Fibroblast of skin of left biceps (primary cell): ENCODE results near the gene ACTL7A.
"Not testable (repeated sequence)": the region's sequence is repeated elsewhere in the genome, so short reads cannot be mapped to it uniquely, and the experiment has no call there.

Experiments
- DNase-seq, 2 experiments: peaks; one replicate each; pipeline ENCODE4 v3.0.0-alpha.2; 2013; ENCODE audit warnings: low read depth in 2 of 2

The ACTL7A gene

DNA sequence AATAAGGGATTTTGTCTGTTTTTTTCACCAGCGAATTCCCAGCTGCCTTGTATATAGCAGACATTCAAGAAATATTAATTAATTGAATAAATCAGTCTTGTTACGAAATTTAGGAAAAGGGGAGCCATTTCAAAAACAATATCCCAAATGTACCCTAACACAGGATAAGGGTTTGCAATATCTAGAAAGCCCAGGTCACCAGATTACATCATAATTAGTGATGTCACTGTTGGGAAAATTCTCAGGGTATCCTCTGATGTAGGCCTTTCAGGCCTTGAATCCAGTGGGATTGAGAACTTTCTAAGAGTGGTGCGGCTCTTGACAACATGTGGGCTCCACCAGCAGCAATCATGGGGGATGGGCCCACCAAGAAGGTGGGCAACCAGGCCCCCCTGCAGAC lies at the start of gene ACTL7A:
Gene ACTL7A (plus strand): TSS at position 270 of the 400 bp plus-strand sequence. CDS start 57 bp downstream, at position 327.
- no peak for DNase-seq

DNA sequence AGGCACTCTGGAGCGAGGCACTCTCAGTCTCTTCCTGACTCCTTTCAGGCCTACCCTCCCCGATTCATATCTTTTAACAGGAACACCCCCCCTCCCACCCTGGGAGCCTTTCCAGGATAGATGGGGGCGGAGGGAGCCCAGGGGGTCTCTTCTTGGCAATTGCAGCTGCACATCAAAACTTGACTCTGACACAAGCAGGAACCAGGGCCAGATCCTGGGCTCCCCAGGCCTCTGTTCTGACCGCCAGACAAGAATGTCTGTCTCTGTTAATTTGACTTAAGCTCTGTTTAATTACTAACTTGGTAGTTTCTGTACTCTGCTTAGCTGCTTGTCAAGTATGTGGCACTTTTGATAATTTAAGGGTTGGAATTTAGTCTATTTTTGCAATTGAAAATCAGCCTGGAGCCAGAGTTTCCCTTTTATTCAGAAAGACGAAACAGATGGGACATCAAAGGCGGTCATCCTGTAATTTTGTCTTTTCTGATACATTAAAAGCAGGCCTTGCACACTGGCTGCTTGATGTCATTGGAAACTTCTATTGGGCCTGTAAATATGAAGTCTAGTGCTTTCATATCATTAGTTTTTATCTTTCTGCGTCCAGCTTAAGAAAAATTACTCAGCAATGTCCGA lies 49.6 kb upstream of the ACTL7A start:
- no peak for DNase-seq

DNA sequence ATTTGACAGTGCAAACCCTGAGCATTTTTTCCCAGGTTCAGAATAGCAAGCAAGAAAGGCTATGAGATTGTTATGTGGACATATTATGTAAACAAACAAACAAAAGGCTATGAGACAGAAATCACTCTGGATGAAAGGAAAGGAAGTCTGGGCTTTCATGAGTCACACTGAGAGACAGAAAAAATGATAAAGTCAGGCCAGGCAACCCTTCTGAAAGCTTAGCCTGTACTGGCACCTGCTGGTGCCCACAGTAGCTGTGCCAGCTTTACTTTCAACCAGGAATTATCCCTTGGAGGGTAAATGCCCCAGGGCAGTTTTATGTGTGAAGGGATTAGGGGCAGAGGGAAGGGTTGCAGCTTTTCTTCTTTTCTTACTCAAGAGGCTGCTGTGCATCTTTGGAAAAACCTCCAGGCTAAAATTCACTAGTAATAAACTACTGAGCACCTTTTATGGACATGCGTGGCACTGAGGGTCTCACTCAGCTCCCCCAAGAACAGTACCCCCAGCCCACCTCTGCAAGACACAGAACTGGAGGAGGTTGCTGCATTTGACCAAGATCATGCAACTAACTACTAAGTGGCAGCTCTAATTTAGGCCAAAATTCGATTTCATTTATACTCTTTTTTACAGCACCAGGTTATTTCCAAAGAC lies 48.0 kb upstream of the ACTL7A start:
- no peak for DNase-seq

GRCh38 chr9:108815156-108815555 lies 46.9 kb upstream of the ACTL7A start:
- no peak for DNase-seq

DNA sequence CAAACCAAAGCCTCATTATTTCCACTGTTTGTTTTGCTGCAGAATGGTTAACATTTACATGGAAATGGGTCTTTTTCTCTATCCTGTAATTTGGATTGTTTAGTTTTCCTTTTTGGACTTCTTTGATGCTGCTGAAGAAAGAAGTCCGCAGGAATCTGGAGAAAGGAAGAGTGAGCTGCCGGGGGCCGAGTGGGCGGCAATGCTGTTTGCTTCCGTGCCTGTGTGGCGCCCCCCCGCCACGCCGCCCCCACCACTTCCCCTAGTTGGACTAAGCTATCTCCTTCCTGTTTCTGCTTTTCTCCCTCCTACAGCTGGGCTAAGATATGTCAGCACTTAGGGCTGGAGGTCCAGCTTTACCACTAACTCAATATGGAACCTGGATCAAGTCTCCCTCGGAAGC lies 46.0 kb upstream of the ACTL7A start:
- DNase-seq: no peak

DNA sequence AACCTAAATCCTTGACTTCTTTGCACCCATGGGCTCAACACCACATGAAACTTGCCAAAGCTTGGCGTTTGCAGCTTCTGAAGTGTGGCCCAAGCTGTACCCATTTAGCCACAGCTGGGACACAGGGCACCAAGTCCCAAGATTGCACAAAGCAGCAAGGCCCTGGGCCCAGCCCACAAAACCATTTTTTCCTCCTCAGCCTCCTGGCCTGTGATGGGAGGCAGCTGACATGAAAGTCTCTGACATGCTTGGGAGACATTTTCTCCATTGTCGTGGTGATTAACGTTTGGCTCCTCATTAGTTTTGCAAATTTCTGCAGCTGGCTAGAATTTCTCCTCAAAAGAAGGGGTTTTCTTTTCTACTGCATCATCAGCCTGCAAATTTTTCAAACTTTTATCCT lies 38.2 kb upstream of the ACTL7A start:
- no peak for DNase-seq

DNA sequence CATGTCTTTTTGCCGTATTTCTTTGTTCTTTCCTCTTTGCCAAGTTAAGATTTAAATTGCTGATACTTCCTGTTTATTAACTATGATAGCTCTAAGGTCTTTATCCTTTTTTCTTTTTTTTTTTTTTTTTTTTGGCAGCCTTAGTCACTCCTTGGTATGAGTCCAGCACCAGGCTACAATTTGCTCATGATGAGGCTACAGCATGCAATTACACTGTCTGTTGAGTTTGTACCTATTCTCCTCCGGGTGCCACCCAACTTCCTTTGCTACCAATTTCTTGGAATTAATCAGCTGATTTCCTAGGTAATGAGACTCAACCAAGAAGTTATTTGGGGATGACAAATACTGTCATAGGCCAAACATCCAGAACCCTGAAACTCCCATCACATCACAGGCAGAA lies 31.8 kb upstream of the ACTL7A start:
- DNase-seq: no peak

DNA sequence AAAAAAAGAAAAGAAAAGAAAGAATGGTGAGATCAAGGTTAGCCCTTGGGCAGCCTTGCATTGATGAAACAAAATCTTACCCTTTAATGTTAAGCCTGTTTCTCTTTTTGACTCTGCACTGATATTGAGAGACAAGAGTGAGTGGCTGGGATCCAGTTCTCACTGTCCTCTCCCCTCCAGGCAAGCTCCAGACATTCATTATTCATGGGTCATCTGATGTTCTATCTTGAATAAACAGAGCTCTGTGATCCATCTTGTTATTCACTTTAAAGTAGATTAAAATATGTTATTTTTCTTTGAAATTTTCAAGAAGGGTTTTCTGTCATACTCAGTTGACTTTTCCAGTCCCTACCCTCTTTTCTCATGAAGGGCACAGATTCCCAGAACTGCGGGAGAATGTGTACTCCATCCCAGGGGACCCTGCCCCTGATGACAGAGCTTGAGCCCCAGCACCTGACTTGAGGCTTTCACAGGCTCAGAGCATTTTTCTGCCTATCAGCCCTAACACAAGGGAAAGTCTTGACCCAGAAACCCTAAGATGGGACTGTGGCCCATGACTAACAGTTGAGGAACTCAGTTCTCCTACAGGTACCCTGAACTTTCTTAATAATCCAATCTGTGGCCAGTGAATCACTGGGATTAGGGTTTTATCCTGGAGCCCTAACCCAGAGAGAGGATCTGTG lies 30.4 kb upstream of the ACTL7A start:
- no peak for DNase-seq

- no peak for DNase-seq
Measured at GRCh38 chr9:108832179-108832500, 29.9 kb upstream of the ACTL7A start.

DNA sequence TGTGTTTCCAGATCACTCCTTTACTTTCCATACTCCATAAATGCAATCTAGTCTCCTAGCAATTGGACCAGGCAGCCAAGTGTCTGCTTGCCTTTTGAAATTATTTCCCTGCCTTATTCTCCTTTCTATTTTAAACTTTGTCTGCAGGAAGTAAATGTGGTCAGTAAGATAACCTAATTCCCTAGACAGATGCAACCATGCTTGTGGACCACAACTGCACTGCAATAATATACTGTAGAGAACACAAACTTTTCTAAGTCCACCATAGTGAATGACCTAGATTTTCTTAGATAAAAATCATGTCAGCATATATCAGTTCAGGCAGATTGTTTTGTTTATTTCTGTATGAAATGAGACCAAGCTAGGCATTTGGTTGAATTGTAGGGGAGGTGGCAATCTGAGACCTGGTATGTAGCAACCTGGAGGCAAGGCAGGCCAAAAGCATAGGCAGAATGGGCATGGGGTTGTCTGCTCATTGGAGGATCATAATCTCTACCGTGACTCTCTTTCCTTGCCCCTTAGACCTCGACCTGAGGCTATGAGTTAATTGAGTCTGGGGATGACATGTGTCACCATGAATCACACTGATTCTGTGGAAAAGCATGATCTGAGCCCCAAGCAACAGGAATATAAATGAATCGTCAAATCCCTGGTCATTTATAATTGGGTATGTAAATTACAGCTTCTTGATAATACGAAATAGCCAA lies 27.0 kb upstream of the ACTL7A start:
- DNase-seq: no peak

DNA sequence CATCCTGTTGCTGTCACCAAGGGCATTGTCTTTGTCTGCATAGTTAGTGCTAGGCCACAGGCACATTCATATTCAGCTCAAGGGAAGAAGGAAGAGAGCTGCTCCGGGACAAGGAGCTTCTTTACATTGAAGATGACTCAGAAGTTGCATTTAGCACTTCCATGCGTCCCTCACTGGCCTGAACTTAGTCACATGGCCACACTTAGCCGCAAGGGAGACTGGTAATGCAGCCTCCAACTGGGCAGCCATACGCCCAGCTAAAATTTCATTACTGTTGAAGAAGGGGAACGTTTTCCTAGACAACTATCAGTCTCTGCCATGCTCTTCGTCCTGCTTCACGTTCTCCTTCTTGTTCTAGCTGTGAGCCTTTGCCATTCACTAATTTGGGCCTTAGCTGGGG lies 26.2 kb upstream of the ACTL7A start:
- no peak for DNase-seq

GRCh38 chr9:108836319-108836718 lies 25.7 kb upstream of the ACTL7A start:
- DNase-seq: no peak

DNA sequence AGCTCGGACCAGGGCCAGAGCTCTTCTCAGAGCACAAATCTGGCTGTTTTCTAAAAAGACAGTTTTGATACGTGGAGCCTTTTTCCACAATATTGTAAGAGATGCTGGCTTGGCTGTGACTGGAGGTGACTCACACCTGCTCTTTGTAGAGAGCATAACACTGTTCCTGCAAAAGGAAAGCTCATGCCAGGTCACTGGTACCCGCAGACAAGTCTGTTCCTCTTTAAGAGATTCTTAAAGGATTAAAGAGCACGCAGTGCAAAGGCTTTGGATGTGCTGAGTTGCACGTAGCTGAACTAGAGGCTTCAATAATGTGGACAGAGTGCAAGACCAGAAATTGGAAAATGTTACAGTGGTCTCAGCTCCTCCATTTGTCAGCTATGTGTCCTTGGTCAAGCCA lies 25.3 kb upstream of the ACTL7A start:
- no peak for DNase-seq

- no peak for DNase-seq
Measured at GRCh38 chr9:108837530-108837929, 24.5 kb upstream of the ACTL7A start.

DNA sequence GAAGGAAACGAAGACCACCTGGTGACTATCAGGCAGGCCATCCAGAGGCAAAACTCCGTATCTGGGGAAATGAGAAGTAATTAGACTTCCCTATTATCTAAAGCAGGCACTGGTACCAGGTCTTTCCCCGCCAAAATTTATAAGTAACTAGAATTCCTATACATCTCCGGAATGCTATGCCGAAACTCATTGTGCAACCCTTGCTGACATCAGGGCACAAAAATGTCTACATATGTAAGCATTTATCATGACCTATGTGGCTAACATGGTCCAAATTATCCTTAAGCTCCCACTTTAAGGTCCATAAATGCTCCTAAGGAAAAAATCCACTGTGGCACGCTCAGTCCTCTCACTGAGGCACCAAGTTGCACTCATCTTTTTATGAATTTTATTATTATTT lies 24.0 kb upstream of the ACTL7A start:
- peak; percentile 87 to 89 for DNase-seq

DNA sequence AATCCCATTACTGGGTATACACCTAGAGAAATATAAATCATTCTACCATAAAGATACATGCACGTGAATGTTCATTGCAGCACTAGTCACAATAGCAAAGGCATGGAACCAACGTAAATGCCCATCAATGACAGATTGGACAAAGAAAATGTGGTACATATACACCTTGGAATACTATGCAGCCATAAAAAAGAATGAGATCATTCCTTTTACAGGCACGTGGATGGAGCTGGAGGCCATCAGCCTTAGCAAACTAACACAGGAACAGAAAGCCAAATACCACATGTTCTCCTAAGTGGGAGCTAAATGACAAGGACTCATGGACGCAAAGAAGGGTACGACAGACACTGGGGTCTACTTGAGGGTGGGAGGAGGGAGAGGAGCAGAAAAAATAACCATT lies 22.5 kb upstream of the ACTL7A start:
- DNase-seq: not testable (repeated sequence)

- no peak for DNase-seq
Measured at GRCh38 chr9:108842610-108843295, 19.3 kb upstream of the ACTL7A start.

GRCh38 chr9:108844391-108844790 lies 17.7 kb upstream of the ACTL7A start:
- DNase-seq: no peak

- DNase-seq: no peak
Measured at GRCh38 chr9:108844856-108845255, 17.2 kb upstream of the ACTL7A start.

DNA sequence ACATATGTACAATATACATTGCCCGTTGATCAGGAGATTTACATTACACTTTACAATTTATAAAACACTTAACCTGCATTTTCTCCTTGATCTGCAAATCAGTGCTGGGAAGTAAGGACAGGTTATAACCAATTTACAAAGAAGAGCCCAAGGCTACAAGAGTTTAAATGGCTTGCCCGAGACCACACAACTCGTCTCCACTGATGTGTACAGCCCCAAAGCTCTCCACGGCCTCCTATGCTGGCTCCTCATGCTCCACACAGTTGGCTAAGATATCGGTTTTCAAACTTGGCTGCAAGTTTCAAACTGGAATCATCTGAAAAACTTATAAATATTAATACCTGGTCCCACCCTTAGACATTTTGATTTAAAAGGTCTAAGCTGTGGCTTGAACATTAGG lies 16.6 kb upstream of the ACTL7A start:
- DNase-seq: no peak

- DNase-seq: no peak
Measured at GRCh38 chr9:108845947-108846346, 16.1 kb upstream of the ACTL7A start.

GRCh38 chr9:108848296-108848695 lies 13.8 kb upstream of the ACTL7A start:
- not testable (repeated sequence) for DNase-seq
